ENCODE data around the gene GNB3.

Gene GNB3

GRCh38 chr12:6851921-6852650, 11.4 kb downstream of the GNB3 start, which contains the start of gene USP5:
Gene USP5, plus strand, starts transcription at chr12:6852150. Its CDS starts 30 bp downstream, at chr12:6852180.
- TF ChIP-seq CTCF (IDR thresholded peaks at IDR 0.05; ENCODE audit: insufficient read depth, missing control alignments): no peak
- peak; percentile 70 for DNase-seq (ENCODE audit: insufficient read length, low spot score)
- FAIRE-seq: peak; percentile 32

GRCh38 chr12:6852651-6853354, 12.1 kb downstream of the GNB3 start:
- DNase-seq (ENCODE audit: insufficient read length, low spot score) (no peak), FAIRE-seq (no peak)

GRCh38 chr12:6853626-6854025, 12.9 kb downstream of the GNB3 start:
- FAIRE-seq: no peak
- no peak for DNase-seq (ENCODE audit: insufficient read length, low spot score)
- no peak for TF ChIP-seq CTCF (IDR thresholded peaks at IDR 0.05; ENCODE audit: insufficient read depth, missing control alignments)

More at GRCh38 chr12:6852651-6853354, 12.1 kb downstream of the GNB3 start:
- no peak for TF ChIP-seq CTCF (IDR thresholded peaks at IDR 0.05; ENCODE audit: insufficient read depth, missing control alignments)

GRCh38 chr12:6854036-6854435, 13.3 kb downstream of the GNB3 start:
- no peak for FAIRE-seq
- no peak for DNase-seq (ENCODE audit: insufficient read length, low spot score)
- no peak for TF ChIP-seq CTCF (IDR thresholded peaks at IDR 0.05; ENCODE audit: insufficient read depth, missing control alignments)

GRCh38 chr12:6855322-6855721, 14.6 kb downstream of the GNB3 start:
- no peak for TF ChIP-seq CTCF (IDR thresholded peaks at IDR 0.05; ENCODE audit: insufficient read depth, missing control alignments)
- no peak for FAIRE-seq
- DNase-seq (ENCODE audit: insufficient read length, low spot score): no peak

- DNase-seq (ENCODE audit: insufficient read length, low spot score) (no peak), FAIRE-seq (no peak)
- no peak for TF ChIP-seq CTCF (IDR thresholded peaks at IDR 0.05; ENCODE audit: insufficient read depth, missing control alignments)
Observed at GRCh38 chr12:6858799-6859198, 18.1 kb downstream of the GNB3 start.

- no peak for FAIRE-seq
- TF ChIP-seq CTCF (IDR thresholded peaks at IDR 0.05; ENCODE audit: insufficient read depth, missing control alignments): no peak
- DNase-seq (ENCODE audit: insufficient read length, low spot score): no peak
Observed at GRCh38 chr12:6860116-6860515, 19.4 kb downstream of the GNB3 start.

Data from D721Med (cell line).